Measurements from ENCODE around the gene ASPRV1.

DNA sequence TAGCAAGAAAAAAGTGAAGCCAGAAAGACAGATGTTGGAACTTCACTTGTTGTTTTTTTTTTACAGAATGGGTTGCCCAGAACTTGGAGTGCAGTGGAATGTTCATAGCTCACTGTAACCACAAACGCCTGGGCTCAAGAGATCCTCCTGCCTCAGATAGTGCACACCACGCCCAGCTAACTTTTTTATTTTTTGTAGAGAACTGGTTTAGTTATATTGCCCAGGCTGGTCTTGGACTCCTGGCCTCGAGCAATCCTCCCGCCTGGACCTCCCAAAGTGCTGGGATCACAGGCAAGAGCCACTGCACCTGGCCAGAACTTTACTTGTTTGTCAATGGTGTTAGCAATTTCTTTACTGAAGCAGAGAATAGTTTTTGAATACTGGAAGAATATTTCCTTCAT is 11.9 kb upstream of the ASPRV1 start:
- TF ChIP-seq, protein P1, sequence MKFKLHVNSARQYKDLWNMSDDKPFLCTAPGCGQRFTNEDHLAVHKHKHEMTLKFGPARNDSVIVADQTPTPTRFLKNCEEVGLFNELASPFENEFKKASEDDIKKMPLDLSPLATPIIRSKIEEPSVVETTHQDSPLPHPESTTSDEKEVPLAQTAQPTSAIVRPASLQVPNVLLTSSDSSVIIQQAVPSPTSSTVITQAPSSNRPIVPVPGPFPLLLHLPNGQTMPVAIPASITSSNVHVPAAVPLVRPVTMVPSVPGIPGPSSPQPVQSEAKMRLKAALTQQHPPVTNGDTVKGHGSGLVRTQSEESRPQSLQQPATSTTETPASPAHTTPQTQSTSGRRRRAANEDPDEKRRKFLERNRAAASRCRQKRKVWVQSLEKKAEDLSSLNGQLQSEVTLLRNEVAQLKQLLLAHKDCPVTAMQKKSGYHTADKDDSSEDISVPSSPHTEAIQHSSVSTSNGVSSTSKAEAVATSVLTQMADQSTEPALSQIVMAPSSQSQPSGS (CRISPR knock-in tag; IDR thresholded peaks at IDR 0.05; ENCODE audit: borderline replicate concordance, low read depth), result no peak
- TF ChIP-seq, protein P2, sequence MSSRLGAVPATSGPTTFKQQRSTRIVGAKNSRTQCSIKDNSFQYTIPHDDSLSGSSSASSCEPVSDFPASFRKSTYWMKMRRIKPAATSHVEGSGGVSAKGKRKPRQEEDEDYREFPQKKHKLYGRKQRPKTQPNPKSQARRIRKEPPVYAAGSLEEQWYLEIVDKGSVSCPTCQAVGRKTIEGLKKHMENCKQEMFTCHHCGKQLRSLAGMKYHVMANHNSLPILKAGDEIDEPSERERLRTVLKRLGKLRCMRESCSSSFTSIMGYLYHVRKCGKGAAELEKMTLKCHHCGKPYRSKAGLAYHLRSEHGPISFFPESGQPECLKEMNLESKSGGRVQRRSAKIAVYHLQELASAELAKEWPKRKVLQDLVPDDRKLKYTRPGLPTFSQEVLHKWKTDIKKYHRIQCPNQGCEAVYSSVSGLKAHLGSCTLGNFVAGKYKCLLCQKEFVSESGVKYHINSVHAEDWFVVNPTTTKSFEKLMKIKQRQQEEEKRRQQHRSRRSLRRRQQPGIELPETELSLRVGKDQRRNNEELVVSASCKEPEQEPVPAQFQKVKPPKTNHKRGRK (CRISPR knock-in tag; IDR thresholded peaks at IDR 0.05; ENCODE audit: borderline replicate concordance), result no peak
- TF ChIP-seq, protein P3, sequence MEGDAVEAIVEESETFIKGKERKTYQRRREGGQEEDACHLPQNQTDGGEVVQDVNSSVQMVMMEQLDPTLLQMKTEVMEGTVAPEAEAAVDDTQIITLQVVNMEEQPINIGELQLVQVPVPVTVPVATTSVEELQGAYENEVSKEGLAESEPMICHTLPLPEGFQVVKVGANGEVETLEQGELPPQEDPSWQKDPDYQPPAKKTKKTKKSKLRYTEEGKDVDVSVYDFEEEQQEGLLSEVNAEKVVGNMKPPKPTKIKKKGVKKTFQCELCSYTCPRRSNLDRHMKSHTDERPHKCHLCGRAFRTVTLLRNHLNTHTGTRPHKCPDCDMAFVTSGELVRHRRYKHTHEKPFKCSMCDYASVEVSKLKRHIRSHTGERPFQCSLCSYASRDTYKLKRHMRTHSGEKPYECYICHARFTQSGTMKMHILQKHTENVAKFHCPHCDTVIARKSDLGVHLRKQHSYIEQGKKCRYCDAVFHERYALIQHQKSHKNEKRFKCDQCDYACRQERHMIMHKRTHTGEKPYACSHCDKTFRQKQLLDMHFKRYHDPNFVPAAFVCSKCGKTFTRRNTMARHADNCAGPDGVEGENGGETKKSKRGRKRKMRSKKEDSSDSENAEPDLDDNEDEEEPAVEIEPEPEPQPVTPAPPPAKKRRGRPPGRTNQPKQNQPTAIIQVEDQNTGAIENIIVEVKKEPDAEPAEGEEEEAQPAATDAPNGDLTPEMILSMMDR (IDR thresholded peaks at IDR 0.05), result no peak
- TF ChIP-seq NFYB (CRISPR knock-in tag; conservative IDR thresholded peaks at IDR 0.05; ENCODE audit: low read depth) (no peak), NR2C2 (CRISPR knock-in tag; IDR thresholded peaks at IDR 0.05) (no peak), NR1H2 (CRISPR knock-in tag; IDR thresholded peaks at IDR 0.05) (no peak), ESRRA (CRISPR knock-in tag; IDR thresholded peaks at IDR 0.05; ENCODE audit: borderline replicate concordance) (no peak), CREB1 (CRISPR knock-in tag; IDR thresholded peaks at IDR 0.05) (no peak)
- TF ChIP-seq, protein P4, sequence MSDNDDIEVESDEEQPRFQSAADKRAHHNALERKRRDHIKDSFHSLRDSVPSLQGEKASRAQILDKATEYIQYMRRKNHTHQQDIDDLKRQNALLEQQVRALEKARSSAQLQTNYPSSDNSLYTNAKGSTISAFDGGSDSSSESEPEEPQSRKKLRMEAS (CRISPR knock-in tag; IDR thresholded peaks at IDR 0.05), result no peak
- TF ChIP-seq, protein P5, sequence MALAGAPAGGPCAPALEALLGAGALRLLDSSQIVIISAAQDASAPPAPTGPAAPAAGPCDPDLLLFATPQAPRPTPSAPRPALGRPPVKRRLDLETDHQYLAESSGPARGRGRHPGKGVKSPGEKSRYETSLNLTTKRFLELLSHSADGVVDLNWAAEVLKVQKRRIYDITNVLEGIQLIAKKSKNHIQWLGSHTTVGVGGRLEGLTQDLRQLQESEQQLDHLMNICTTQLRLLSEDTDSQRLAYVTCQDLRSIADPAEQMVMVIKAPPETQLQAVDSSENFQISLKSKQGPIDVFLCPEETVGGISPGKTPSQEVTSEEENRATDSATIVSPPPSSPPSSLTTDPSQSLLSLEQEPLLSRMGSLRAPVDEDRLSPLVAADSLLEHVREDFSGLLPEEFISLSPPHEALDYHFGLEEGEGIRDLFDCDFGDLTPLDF (CRISPR knock-in tag; IDR thresholded peaks at IDR 0.05), result no peak
- TF ChIP-seq, protein P6, sequence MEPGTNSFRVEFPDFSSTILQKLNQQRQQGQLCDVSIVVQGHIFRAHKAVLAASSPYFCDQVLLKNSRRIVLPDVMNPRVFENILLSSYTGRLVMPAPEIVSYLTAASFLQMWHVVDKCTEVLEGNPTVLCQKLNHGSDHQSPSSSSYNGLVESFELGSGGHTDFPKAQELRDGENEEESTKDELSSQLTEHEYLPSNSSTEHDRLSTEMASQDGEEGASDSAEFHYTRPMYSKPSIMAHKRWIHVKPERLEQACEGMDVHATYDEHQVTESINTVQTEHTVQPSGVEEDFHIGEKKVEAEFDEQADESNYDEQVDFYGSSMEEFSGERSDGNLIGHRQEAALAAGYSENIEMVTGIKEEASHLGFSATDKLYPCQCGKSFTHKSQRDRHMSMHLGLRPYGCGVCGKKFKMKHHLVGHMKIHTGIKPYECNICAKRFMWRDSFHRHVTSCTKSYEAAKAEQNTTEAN (CRISPR knock-in tag; IDR thresholded peaks at IDR 0.05), result no peak
- TF ChIP-seq, protein P7, sequence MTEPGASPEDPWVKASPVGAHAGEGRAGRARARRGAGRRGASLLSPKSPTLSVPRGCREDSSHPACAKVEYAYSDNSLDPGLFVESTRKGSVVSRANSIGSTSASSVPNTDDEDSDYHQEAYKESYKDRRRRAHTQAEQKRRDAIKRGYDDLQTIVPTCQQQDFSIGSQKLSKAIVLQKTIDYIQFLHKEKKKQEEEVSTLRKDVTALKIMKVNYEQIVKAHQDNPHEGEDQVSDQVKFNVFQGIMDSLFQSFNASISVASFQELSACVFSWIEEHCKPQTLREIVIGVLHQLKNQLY (CRISPR knock-in tag; IDR thresholded peaks at IDR 0.05), result no peak
- TF ChIP-seq, protein P8, sequence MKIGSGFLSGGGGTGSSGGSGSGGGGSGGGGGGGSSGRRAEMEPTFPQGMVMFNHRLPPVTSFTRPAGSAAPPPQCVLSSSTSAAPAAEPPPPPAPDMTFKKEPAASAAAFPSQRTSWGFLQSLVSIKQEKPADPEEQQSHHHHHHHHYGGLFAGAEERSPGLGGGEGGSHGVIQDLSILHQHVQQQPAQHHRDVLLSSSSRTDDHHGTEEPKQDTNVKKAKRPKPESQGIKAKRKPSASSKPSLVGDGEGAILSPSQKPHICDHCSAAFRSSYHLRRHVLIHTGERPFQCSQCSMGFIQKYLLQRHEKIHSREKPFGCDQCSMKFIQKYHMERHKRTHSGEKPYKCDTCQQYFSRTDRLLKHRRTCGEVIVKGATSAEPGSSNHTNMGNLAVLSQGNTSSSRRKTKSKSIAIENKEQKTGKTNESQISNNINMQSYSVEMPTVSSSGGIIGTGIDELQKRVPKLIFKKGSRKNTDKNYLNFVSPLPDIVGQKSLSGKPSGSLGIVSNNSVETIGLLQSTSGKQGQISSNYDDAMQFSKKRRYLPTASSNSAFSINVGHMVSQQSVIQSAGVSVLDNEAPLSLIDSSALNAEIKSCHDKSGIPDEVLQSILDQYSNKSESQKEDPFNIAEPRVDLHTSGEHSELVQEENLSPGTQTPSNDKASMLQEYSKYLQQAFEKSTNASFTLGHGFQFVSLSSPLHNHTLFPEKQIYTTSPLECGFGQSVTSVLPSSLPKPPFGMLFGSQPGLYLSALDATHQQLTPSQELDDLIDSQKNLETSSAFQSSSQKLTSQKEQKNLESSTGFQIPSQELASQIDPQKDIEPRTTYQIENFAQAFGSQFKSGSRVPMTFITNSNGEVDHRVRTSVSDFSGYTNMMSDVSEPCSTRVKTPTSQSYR (CRISPR knock-in tag; IDR thresholded peaks at IDR 0.05), result no peak
